Activated CD4-positive, CD25-positive, alpha-beta regulatory T cell treated with anti-CD3 and anti-CD28 coated beads, Interleukin-2, amount 50 U/mL, for 72 hours (primary cell): ENCODE measurements around the gene GGTLC3.
"Not testable (repeated sequence)": the region's sequence is repeated elsewhere in the genome, so short reads cannot be mapped to it uniquely, and the experiment has no call there.

ENCODE experiments used
- DNase-seq: peaks from one replicate; pipeline ENCODE4 v3.0.0; 2021

Gene GGTLC3

DNA sequence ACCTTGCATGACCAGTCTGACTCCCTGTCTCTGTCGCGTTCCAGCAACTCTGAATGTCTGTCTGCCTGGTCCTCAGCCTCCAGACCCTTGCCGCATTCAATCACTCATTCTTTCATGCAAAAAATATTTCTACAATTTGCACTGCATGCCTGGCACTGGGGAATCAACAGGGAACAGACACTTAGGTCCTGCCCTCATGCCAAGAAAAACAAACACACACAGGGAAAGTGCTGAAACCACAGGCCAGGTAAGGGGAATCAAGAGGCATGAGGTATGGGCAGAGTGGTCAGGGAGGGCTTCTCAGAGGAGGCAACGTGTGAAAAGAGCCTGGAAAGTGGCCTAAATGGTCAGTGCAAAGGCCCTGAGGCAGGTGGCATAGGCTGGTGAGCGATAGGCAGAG lies at the start of gene GGTLC3:
Gene GGTLC3, minus strand, starts transcription at position 101 of the 400 bp plus-strand sequence. CDS start 264 bp downstream, outside the sequence.
- not testable (repeated sequence) for DNase-seq

DNA sequence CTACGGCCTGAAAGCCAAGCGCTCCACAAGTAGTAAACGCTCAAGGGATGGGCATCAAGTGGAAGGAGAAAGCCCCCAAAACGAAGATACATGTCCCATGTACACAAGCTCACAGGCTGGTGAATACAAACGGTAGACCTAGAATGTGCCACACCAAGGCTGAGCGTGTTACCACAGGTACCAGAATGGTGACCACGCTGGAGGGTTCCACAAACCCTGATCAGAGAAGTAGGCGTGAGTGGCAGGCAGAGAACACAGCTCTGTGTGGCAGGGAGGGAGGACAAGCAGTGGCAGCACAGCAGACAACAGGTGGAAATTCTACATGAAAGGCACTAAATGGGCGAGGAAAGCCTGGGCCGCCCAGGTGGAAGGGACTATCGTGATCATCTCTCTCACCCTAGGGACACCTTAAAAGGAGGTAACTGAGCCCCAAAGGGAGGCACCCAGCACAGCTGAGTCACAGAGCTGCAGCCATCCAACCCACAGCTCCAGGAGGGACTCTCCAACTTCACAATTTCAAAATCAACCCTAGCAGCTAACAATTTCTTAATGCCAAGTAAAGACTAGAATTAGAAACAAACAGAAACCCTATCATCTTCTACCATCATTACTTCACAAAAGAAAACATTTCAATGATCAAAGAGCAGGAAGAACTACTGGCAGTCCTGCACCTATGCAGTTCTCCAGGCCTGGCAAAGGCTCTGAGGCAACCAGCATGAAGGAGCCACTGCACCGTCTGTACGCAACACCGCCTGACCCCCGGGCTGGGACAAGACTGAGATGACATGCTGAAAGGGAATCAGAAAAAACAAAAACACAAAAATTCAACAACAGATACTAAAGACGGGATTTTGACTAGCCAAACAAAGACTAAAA lies 42.4 kb upstream of the GGTLC3 start:
- not testable (repeated sequence) for DNase-seq

DNA sequence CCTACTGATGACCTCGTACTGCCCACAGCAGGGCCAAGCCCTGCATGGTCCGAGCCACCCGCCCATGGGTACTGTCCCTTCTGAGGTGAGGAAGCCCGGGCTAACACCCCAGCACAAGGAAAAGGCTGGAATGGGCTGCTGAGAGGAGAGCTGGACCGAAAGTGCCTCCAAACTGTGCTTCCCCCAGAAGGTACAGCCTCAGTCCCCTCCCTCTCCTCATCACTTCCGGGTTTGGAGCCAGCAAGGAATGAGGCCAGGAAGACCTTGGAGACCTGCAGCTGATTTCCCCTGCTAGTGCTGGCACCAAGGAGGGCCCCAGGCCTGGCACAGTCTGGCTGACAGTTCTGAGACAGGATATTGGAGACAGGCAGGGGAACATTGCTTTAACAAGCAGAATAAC lies 41.0 kb upstream of the GGTLC3 start:
- DNase-seq = not testable (repeated sequence)

DNA sequence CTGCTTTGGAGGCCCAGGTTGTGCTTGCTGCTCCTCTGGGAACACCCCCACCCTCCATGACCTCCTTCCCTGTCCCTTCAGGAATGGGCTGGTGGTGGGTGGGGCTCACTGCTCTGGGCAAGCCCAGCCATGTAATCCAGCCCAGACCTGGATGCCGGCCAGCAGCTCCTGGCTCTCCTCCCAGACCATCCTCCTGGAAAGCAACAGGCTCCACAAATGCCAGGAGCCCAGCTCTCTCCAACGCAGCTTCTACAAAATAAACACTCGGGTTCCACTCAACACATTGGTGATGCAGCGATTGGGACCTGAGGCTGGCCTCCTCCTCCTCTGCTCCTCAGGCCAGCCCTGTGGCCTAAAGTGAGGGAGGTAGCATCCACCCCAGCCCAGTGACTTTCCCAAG lies 40.6 kb upstream of the GGTLC3 start:
- not testable (repeated sequence) for DNase-seq

DNA sequence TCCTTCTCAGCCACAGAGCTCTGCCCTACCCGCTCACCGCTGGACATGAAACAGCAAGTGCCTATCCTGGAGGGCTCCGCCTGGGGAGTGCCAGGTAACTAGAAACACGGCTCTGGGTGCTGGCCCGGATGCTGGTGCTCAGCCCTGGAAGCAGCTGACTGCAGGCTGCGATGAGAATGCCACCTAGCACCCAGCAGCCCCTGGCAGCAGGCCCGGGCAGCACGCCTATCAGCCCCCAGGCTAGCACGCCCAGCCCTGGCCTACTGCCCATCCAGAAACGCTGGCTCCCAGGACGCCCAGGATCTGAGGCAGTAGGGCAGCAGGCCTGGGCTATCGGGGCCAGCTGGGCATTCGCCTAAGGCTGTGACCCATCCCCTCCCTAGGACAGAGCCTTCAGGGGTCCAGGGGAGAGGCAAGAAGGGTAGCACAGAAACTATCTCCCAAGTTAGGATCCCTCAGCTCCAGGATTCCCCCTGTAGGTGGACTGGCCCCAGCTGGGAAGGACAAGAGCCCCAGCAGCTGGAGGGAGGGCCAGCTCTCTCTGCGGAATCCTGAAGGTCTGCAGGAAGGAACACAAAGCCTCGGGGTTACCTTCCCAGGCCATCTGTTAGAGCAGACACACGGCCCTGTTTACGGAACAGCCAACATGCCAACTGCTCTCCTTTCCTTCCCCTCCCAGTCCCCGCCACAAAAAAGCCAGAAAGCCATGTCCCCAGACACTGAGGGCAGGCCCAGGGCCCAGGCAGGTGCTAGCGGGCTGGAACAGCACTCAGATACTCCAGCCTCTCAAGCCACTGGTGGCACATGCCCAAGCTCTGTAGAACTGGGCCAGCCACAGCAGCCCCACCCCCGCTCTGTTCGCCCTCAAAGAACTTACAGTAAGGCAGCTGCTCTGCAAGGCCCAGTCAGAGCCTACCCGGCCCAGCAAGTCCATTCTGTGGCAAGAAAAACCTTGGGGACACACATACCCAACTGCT lies 36.6 kb upstream of the GGTLC3 start:
- not testable (repeated sequence) for DNase-seq

DNA sequence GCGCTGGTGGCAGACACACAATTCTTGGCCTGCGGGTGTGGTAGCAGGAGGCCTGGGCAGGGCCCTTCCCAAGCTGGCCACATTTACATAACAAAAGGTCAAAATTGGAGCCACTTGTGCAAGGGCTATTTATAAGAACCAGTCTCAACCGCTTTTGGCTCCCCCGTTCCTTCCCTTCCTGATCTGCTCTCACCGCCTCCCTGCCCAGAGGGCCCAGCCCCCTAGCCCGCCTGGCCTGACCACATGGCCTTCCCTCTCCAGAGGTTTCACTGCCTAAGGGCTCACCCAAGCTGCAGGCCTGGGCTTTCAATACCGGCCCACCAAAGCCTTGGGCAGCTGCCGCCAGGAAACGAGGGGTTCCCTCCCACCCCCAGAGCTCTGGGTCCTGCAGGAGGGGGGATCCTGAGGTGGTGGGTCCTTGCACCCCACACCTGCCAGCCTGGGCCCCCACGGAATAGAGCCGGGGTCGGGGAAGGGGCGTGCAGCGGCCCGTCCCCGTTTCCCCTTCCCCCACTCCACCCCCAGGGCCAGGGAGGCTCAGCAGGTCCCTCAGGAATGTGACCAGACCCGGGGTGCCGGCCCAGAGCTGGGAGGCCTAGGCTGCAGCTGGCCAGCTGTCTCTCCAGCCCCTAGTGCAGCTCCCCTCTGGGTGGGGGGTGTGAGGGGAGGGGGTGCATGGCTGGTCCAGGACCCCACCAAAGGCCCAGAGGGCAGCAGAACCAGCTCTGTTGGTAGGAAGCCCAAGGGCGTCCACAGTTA lies 35.1 kb upstream of the GGTLC3 start:
- not testable (repeated sequence) for DNase-seq

DNA sequence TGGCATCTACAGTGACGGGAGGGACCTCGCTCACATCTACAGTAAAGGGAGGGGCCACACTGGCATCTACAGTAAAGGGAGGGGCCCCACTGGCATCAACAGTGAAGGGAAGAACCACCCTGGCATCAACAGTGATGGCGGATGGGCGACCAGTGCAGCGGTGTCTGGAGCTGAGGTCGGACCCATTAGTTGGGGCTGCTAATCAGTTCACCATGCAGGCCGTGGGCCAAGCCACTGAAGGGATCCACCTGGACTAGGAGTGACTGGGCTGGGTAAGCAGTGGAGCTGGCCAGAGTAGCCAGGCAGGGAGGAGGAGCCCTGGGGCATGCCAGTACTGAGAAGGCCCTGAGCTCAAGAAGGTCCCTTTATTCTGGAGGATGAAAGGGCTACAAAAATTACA lies 33.1 kb upstream of the GGTLC3 start:
- not testable (repeated sequence) for DNase-seq

DNA sequence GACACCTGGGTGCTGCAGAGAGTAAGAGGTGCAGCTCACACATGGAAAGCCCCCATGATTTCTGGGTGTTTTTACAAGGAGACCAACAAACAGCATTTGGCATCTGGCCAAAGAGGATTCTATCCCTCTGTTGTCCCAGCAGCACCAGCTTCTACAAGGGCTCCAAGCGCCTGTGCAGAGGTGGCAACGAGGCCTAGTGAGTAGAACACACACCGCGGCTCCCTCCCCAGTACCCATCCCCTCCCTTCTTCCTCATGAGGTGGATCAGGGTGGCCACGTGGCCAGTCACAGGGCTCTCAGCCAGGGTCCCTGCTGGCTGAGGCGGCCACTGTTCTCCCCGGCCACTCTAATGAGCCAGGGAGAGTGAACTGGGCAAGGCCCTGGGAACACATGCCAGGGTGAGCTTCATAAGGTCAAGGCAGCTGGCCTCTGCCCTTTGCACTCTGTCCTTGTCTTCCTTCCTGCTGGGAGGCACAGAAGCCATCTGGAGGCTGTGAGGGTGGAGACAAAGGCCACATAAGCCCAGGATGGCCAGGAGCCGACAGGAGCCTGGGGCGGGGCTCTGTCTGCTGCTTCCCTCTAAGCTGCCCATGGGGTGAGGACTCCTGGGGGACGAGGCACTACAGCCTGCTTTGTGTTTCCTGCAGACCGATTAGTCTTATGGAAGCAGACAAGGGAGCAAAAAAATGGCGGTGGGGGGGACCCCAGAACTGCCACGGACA lies 31.7 kb upstream of the GGTLC3 start:
- not testable (repeated sequence) for DNase-seq

DNA sequence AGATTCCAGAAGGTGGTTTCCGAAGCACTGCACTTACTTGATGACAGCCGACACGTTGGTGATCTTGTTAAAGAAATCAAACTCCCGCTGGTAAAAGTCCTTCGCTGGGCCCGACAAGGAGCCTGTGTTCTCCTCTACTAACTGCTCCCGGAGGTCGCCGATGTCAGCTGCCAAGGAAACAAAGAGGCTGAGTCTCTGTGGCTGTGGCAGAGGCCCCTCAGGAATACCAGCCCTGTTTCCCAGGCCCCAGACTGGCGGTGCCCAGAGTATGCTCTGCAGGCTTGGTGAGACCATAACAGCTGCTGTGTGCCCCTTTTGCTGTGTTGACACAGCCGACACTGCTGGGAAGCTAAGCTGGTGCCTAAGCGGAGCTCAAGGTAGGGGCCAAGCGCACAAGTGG lies 26.7 kb upstream of the GGTLC3 start:
- not testable (repeated sequence) for DNase-seq

DNA sequence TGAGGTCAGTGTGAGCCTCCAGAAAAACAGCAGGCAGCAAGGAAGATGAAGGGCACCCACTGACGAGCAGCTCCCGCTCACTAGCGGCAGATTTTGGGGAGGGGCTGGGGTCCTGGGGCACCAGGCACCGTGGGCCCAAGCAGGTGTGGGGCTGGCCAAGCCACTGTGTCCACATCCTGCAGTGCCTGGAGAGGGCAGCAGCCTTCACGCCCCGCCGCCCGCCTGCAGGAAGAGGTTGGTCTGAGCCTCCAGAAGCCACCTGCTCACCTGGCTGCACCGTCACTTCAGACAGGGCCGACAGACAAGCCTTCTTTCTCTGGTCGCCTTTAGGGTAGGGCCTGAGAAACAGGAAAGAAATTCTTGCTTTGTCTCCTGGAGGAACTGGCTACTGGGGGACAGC lies 25.4 kb upstream of the GGTLC3 start:
- DNase-seq = not testable (repeated sequence)

DNA sequence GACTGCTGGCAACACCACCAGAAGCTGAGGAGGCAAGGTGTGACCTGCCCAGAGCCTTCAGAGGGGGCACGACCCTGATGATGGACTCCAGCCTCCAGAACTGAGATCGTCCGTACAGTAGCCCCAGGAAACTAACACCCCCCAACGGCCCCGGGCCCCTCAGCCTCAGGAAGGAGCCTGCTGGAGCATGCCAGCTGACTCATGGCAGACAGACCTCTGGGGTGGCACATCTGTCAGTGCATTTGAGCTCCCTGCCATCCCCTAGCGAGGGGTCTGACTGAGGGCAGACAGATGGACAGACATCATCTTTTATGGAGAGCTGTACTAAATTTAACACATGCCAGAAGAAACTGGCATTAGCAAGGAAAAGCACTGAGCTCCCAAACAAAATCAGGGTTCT lies 22.0 kb upstream of the GGTLC3 start:
- not testable (repeated sequence) for DNase-seq

DNA sequence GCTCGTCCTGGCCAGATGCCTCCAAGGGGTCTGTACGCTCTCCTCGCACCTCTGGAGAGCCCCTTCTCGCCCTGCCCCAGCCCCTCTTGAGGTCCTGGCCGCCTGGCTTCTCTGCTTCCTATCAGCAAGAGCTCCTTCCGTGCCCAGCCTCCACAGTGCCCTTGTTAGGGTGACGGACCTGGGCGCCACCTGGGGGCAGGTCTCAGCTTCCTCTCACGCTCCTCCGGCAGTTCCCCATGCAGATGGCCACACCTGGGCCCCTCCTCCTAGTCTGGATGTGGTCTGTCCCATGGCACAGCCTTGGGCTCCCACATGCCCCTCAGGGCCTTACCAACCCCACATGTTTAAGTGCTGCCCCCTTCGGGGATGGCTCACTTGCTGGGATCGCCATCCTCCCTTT lies 16.4 kb upstream of the GGTLC3 start:
- not testable (repeated sequence) for DNase-seq

DNA sequence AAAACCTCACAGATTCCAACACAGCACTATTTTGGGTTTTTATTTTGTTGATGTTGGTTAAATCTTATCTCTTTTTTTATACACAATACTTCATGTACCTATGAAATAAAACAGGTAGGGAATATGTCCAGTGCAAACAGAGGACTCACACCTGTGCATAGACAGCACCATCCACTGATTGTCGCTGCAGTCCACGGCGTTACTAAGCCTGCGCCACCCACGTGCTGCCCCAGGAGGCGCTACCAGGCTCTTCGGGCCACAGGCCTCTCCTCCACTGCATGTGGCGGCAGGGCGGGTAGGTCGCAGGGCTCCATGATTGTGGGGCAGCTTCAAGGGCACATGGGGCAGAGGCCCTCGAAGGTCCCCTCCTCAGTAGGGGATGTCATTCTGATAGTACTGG lies 15.7 kb upstream of the GGTLC3 start:
- DNase-seq = not testable (repeated sequence)

DNA sequence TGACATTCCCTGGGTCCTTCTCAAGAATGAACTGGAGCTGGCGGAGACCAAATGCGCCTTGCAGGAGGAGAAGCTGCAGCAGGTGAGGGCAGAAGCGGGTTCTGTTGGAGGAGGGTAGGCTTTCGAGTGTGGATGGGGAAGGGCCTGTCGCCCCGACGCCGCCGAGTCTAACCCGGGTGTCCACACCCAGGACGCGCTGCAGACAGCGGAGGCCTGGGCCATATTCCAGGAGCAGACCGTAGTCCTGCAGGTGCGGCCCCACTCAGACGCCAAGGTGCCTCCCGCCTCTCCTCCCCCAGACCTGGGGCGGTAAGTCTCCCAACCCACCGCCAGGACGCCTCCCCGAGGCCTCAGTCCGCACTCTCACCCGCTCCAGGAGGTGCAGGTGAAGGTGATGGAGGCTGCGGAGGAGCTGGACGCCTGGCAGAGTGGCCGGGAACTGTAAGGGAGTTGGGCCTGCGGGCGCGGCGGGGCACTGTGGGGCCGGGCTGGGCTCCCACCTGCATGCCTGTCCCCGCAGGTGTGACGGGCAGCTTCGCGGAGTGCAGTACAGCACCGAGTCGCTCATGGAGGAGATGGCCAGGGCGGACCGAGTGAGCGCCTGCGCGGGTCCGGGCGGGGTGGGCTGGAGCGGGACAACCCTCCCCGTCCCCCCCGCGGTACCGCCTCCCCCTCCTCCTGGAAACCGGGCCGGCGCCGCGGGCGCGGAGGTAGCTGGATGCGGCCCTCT lies 11.6 kb upstream of the GGTLC3 start:
- not testable (repeated sequence) for DNase-seq

DNA sequence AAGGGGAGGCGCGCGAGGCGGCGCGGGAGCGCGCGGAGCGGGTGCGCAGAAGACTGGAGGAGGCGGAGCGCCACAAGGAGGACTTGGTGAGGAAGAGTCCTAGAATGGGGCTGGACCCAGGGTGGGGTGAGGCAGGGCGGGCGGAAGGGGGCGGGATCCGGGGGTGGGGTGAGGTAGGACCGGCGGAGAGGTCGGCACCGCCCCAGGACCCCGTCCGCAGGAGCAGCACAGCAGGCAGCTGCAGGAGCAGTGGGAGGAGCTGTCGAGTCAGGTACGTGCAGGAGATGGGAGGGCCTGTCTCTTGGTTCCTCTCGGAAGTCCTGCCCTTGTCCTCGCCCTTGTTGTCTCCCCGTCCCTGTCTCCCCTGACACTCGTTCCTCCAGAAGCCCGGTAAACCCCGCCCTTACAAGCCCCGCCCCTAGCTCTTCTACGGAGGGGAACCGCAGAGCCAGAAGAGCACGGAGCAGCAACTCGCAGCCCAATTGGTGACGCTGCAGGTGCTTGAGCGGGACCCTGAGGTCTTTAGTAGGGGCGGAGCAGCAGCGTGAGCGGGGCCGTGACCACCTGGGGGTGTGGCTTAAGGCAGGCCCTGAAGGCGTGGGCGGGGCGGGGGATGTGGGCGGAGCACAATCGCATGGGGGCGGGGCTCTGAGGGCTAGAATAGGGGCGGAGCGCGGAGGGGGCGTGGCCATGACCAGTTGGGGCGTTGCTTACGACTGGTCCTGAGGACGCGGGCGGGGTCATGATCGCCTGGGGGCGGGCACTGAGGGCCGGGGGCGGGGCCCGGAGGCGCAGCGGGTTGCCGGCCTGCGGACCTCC lies 10.8 kb upstream of the GGTLC3 start:
- peak; percentile 81 for DNase-seq

DNA sequence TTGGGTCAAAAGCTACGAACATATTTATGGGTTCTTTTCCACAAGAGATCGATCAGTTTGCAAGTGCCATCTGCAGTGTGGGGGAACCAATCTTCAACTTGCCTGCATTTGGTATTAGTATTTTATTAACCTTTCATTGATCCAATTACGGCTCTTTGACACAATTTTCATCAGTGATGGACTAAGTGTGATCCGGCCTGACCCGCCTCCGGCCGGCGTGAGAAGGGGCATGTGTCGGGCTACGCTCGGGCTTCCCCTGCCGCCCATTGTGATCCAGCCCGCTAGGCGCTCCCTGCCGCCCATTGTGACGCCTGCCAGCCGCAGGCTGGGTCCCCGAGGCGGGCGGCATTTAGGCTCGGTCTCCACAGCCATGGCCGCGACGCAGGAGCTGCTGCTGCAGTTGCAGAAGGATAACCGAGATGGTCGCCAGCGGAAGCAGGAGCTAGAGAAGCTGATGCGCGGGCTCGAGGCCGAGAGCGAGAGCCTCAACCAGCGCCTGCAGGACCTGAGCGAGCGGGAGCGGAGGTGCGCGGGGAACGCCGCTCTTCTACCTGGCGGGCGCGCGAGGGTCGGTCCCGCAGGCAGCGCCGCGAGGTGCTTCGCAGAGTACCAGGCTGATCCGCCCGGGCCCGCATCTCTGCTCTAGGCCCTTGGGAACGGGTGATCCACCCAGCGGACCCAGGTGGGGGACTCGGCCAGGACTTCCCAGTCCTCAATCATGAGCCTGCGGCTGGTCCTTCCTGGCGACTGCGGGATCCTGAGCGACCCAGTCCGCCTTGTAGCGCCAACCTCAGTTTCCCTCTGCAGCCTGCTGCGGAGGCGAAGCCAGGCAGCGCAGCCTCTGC lies 10.0 kb upstream of the GGTLC3 start, which contains the start of gene TMEM191B:
Gene TMEM191B, plus strand, starts transcription at position 51 of the 845 bp plus-strand sequence. Its CDS starts 179 bp downstream, at position 230.
- not testable (repeated sequence) for DNase-seq

DNA sequence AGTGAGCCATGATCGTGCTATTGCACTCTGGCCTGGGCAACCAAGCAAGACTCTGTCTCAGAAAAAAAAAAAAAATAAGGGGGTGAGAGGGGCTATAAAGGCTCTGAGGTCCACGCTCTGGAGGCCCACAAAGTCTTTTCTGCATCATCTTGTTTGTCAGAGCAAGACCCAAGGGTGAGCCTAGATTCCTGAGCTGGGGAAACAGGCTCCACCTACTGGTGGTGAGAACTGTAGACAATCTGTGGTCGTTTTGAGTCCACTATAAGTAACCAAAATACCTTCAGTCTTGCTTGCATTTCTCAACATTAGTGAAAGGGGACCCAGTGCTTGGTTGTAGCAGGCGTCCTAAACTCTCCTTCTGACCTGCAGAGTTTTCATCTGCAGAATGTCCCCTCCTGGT lies 5.4 kb upstream of the GGTLC3 start:
- not testable (repeated sequence) for DNase-seq

DNA sequence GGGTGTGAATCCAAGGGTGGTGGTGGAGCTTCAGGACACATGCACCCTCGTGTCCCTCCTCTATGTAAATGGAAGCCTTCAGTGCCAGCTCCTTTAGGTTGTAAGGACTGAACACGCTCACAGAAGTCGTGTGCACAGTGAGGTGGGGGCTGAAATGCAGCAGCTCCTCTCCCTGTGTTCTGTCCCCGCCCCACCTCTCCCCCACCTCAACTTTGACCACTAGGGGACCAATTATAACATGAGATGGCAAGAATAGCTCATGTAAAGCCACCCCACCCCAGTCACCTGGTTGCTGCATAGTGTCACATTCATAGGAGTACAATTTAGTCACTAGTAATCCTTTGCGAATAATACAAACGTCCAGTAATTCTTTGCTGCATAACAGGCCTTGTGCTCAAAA lies 4.8 kb upstream of the GGTLC3 start:
- DNase-seq = not testable (repeated sequence)

DNA sequence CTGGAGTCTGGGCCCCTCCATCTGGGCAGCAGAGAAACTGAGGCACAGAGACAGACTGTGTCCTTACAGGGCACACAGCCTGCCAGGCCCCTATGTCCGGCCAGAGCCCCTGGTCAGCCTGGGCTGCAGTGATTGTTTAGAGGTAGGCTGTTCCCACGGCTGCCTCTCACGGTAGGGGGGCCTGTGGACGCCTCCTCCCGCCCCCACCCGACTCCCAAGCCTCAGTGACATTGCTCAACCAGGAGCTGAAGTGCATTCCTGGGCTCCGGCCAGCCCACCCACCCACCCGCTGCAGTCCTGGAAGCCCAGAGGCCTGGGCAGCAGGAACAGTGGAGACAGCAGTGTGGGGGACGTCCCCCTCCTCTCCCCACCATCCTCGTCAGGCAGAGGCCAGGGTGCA lies 4.5 kb downstream of the GGTLC3 start:
- DNase-seq = not testable (repeated sequence)
